Jurkat, Clone E6-1 (cell line): ENCODE measurements around the gene FOXN1.

Source experiments
- DNase-seq: peaks from one replicate; pipeline ENCODE4 v3.0.0-alpha.2; 2011; ENCODE audit warnings: low read depth, low spot score
- H3K4me3 ChIP-seq: 2 replicates; pipeline ENCODE4 v1.5.1; 2011; ENCODE audit warnings: mild to moderate bottlenecking, low read length, control low read depth, moderate library complexity

The FOXN1 gene

DNA sequence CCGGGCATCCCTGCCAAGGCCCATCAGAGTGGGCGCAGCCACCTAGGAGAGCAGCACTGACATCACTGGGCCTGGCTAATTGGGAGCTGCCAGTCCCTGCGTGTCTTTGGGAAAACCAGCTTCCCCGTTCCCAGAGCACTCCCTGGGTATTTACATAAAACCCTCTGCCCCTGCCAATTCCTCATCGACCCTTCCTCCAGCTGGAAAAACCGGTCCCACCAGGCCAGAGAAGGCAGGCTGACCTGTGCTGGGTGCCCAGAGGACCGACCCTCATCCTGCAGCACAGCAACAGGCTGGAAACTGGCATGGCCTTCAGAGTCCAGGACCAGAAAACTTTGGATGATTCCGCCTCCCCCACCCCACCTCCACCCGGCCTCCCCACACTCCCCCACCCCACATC lies 8.2 kb upstream of the FOXN1 start:
- no peak for DNase-seq
- no peak overlapping the region for H3K4me3 ChIP-seq

DNA sequence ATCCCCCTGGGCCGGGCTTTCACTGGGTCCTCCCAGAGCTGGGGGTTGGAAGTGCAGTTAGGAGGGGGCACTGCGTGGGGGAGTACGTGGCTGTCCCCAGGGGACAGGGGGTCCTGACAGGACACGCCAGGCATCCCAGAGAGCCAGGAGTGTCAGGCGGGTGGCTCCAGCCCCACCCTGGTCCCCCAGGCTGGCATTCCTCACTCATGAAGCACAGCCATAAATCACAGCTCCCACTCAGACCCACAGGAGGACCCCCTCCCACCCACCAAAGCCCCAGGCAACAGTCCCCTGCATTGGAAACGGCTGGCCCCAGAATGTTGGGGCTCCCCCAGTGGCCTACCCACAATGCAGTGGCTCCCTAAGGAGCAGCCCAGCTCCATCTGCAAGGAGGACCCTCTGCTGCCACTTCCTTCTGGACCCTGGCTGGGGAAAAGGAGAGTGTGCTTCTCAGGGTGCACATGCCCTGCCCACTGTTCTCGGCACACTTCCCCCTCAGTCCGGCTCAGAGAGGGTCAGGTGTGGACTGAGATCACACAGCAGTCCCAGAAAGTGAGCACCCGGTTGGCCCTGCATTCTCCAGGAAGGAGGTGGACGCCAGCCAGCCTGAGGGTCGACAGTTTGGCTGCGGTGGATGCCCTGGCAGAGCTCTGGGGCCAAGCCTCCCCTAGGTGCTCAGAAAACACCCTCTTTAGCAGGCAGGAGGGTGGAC lies 7.3 kb upstream of the FOXN1 start:
- H3K4me3 ChIP-seq, result no peak overlapping the region
- no peak for DNase-seq

DNA sequence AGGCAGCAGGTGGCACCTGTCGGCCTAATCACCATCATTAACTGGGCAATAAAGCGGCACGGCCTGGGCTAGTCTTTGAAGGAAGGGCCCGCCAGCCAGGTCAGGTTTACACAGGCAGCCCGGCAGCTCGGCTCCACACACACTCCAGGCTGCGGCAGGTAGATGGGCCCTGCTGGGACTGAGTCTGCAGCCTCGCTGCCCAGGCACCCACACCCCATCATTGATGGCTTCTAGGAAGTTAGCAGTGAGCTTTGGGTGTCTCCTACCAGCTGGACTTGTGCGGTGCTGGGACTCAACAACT lies 6.8 kb upstream of the FOXN1 start:
- H3K4me3 ChIP-seq, result no peak overlapping the region
- no peak for DNase-seq

DNA sequence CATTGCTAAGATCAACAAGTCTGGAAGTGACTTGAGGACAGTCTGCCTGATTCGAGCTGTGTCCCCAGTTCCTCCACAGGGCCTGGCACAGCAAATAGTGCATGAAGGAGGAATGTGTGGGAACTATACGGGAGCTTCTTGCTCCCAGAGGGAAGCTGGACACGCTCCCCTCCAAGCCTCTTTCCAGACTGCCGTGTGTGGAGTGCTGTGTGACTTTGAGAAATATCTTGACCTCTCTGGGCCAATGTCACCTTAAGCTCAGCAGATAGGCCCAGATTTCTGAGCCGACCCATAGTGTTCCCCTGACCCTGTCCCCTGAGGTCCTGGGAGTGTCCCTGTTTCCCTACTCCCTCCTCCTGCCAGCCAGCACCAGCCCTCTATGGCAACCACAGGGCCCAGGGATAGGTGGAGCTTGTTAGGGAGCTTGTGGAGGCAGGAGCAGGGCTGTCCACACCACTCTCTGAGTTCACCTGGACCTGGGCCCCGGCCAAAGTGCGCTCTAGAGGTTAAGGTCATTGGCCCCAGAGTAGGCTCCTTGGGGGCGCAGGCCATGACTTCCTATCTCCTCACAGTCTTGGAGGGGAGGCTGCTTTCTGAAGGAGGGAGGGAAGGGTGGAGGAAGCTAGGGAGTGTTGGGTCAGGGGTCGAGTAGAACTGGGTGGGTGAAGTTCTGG lies 6.3 kb upstream of the FOXN1 start:
- DNase-seq, result no peak
- H3K4me3 ChIP-seq, result no peak overlapping the region

DNA sequence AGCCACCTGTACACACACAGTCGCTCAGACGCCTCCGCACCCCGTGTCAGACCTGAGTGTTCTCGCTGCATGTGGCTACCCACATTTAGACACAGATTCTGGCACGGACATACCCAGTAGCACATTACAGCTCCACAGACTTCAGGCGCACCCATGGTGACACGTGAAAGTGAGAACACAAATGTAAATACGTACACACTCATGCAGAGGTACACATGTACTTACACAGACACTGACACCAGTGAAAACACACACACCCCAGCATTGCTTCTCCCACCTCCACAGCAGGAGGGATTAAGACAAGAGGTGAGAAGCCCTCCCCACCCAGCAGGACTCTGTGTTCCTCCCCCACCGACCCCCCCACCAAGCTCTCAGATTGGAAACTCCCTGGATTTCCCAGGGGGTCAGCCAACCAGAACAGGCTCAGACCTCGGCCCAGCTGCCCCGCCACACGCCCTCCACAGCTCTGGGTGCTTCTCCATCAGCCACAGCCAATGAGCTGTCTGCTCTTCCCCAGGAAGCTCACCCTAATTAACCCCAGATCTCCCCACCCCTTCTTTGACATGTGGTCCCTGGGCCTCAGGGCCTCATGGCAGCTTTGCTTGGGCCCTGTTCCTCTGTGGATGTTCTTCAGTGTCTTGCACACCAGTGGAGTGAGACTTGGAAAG lies 5.3 kb upstream of the FOXN1 start:
- H3K4me3 ChIP-seq, result no peak overlapping the region
- DNase-seq, result no peak

DNA sequence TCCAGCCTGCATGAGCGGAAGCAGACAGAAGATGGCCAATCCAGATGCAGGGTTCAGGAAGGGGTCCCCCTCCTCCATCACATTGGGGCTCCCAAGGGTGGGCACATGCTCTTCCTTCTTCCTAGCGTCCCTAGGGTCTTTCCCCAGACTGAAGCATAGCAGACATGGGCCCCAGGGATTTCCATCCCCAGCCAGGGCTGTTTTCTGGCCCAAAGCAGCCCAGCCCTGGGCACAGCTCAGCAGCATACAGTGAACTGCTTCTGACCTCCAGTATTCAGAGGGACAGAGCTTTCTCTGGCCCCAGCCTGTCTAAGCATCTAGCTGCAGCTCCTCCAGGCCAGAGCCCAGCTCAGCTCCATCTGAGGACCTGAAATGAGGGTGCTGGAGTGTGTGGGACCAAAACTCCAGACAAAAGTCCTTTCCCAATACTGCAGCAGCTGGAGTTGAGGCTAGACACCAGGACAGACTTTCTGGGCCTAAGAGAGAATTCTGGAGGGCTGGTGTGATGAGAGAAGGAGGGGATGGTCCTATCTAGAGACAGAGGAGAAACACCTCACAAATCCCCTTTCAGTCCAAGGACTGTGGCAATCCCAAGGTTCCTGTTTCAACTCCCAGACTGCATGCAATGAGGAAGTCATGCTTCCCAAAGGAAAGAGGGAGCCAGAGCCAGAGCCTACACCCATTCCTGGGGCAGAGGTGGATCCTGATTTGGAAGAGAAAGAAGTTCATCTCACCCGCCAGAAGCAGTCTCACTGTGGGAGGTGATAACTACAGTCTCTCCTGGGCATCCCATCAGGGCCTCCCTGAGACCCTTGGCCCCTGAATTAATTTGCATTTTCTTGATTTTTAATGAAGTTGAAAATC lies 4.5 kb upstream of the FOXN1 start:
- DNase-seq, result no peak
- no peak overlapping the region for H3K4me3 ChIP-seq

DNA sequence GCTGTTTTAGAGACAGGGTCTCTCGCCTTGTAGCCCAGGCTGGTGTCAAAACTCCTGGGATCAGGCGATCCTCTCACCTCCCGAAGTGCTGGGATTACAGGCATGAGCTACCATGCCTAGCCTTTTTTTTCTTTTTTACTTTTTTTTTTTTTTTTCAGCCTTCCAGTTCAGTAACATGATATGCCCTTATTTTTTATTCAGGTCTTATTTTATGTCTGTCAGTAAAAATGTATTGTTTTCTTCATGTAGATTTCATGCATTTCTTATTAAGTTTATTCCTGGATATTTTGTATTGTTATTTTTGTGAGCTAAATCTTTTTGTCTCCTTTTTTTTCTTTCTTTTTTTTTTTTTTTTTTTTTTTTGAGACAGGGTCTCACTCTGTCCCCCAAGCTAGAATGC lies 2.7 kb upstream of the FOXN1 start:
- no peak for DNase-seq
- H3K4me3 ChIP-seq, result no peak overlapping the region

DNA sequence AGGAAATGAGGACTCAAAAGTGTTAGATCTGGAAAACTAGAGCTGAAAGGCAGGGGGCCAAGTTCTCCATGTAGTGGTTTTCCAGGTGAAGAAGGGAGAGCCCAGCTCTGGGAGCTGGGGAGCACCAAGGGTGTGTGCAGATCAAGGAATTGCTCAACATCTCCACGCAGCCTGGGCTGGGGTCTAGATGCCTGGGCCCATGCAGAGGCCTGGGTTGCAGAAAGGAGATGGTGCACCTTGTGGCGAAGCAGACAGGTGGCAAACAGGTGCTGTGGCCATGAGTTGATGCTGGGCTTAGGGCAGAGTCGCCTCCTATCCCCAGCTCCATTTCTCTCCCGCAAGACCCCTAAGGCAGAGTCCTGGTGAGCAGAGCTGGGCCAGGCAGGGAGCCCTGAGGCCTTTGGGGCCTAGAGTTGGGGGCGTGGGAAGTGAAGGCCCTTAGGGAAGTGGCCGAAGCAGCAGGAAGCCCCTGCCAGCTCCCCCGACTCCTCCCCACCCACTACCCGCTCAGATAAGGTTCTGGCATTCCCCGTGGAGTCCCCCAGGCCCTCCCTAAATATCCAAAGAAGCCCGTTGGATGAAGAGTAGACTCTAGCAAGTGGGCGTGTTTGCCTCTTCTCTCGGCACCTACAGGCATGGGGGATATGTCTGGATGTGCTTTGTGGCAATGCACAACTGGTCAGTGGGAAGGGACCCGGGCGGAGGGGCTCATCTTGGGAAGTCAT lies 777 bp downstream of the FOXN1 start:
- no peak overlapping the region for H3K4me3 ChIP-seq

DNA sequence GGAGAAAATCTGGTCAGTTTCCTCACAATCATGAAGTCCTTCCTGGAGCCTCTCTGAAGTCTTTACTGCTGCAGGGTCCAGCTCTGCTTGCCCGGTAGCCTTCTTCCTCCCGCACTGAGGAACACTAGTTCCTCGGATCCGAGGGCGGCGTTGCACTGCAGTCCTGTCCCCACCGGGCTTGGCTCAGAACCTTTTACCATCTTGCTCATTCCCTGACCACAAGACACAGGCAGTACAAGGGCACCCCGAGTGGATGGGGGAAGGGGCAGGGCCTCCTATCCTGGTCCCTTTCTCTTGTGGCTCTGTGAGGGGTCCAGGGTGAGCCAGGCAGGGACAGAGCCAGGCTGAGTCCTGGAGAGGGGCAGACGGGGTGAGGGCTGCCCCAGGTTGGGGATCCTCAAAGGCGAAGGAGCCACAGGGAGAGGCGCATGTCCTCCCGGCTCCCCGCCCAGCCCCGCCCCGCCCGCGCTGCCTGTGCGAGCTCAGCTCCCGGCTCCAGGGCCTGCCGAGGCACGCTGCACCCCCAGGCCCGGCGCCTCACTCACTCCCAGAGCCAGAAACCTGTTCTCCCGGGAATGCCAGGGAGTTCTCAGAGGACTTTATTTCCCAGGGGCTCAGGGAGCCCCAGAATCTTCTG lies 1.5 kb downstream of the FOXN1 start:
- no peak overlapping the region for H3K4me3 ChIP-seq
- DNase-seq, result no peak

More for the DNA sequence above, 777 bp downstream of the FOXN1 start:
- no peak for DNase-seq

DNA sequence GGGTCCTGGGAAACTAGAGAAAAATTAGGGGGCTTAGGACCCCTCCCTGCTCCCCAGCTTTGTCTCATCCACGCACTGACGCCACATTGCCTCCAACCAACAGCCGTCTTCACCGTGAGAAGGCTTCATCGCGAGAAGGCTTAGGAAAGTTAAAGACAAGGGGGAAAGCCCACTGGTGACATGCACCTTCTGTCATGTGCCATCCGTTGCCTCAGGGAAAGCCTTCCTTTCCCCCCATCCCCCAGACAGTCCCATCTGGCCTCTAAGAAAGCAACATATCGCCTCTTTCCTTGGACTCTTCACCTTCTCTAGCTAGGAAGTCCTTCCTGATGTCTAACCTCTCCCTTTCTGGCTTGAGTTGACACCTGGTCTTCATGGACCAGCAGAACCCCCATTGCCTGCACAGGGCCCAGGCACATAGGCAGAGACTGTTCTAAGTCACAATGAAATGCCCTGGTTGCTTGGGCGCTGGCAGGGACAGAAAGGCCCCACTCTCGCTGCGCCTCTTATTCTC lies 2.1 kb downstream of the FOXN1 start:
- H3K4me3 ChIP-seq, result no peak overlapping the region
- DNase-seq, result no peak

DNA sequence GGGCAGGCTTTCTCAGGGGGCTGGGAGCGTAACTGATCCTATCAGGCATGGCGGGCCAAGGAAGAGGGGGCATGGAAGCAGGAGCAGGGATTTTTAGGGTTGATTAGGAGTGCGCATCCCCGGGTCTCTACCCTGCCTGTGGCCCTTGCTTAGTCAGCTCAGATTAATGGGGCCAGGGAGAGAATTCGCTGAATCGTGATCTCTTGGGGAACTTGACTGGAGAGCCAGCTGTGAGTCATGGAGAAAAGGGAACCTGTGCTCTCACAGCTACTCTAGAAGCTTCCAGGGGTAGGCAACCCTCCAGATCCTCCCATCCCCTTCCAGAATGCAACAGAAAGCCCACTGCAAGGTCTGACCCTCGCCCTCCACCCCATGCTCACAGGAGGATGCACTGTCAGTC lies 3.6 kb downstream of the FOXN1 start:
- no peak for DNase-seq

DNA sequence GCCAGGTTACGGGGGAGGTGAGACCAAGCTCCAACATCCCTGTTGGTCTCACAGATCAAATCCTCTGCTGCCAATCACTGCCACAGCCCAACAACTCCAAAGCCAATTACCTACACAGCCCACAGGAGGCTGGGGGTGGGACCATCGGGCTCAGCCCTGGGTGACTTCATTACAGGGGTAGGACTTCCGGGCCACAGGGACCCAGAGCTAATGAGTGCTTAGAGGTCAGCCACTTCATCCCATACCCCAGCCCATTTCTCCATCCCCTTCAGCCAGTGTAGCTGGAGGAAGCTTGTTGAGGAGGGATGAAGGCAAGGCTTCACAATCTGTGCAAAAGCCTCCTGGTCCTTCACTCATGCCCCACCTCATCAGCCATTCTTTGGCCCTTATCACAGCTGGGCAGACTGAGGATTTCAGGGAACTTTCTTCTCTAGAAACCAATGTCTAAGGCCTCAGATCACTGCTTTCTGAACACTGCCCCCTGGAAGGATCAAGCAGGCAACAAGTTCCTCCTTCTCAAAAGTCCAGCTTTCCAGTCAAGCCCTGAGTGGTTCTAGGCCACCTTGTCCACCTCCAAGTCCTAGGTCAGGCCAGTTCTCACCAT lies 5.8 kb downstream of the FOXN1 start:
- no peak for DNase-seq
- H3K4me3 ChIP-seq, result no peak overlapping the region

More for the DNA sequence above, 3.6 kb downstream of the FOXN1 start:
- H3K4me3 ChIP-seq, result no peak overlapping the region

DNA sequence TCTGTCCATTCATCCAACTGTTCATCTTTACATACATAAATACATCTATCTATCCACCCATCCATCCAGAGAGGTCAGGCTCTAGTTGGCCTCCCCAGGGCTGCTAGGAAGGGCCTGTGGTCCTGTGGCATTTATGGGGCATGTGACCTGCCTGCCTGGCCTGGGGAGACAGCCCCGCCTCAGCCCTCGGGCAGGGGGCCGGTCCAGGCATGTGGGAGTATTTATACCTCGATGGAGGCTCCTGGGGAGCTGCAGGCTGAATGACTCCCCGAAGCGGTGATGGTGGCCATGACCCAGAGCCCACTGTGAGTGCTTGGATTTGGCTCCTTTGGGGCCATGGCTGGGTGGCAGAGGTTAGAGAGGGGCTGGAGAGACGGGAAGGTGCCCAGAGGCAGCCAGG lies 7.3 kb downstream of the FOXN1 start:
- no peak overlapping the region for H3K4me3 ChIP-seq
- no peak for DNase-seq

DNA sequence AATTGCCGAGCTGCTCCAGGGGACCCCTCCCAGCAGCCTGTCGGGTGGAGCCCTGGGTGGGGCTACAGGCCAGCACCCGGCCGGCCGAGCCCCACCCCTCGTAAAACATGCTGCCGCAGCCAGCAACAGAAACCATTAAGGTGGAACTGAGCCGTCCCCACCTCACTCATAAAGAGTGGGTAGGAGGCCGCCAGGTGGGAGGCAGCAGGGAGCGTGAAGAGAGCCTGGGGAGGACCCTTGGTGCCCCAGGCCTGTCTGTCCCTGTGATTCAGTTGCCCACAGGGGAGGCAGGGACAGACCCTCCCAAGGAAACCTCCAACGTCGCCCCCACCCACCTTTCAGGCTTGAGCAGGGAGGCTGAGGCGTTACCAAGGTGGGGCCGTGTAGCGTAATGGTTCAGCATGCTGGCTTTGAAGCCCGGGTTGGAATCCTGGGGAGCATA lies 8.4 kb downstream of the FOXN1 start:
- no peak overlapping the region for H3K4me3 ChIP-seq
- no peak for DNase-seq

DNA sequence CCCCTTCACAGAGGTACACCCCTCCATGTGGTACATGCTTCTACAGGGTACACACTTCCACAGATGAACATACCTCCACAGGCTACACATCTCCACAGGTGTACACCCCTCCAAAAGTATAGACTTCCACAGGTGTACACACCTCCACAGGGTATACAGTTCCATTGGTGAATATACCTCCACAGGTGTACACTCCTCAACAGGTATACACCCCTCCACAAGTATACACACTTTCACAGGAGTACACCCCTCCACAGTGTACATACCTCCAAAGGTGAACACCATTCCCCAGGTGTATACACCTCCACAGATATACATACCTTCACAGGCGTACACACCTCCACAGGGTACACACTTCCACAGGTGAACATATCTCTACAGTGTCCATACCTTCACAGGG lies 9.4 kb downstream of the FOXN1 start:
- H3K4me3 ChIP-seq, result no peak overlapping the region
- no peak for DNase-seq

DNA sequence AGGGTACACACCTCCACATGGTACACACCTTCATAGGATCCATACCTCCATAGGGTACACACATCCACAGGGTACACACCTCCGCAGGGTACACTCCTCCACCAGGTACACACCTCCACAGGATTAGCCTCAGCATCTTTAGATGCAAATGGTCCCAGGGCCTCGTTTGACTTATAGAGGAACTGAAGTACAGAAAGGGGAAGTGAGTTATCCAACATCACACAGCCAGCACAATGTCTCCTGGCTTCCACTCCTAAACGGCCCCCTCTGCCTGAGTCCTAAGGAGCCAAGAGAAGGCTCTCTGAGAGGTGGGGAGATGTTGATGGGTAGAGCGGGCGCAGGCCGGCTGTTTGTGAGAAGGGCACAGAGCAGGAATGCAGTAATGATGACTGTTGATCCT lies 12.0 kb downstream of the FOXN1 start:
- no peak for DNase-seq

DNA sequence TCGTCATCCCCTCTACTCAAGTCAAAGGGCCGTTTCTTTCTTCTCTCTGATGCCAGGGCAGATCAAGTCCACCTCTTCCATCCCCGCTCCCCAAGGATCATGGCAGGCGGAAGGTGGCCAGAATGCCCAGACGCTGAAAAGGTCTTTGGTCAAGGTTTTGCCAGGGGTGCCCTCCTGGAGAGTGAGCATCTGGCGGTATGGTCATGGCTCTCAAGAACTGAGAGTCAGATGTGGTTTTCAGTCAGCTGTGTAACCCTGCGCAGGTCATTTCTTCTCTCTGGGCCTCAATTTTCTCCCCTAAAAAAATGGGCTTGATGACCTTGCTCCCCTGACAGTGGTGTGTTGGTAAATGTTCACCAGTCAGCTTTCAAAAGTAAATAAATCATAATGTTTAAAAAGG lies 12.4 kb downstream of the FOXN1 start:
- H3K4me3 ChIP-seq, result no peak overlapping the region
- no peak for DNase-seq

More for the DNA sequence above, 12.0 kb downstream of the FOXN1 start:
- H3K4me3 ChIP-seq, result no peak overlapping the region

DNA sequence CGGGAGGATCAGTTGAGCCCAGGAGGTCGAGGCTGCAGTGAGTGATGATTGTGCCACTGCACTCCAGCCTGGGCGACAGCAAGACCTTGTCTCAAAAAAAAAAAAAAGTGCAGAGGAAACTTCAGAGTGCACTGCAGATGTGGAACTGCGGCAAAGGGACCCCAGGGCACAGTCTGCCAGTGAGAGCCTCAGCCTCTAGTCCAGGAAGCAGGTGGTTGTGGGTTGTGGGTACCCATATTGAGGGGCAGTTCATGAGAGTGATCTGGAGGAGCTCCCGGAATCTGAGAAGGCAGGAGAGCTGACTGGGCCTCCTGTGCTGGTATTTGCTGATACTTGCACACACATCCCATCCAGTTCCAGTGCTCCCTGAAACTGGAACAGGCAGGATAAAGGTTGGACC lies 13.1 kb downstream of the FOXN1 start:
- H3K4me3 ChIP-seq, result no peak overlapping the region

More for the DNA sequence above, 13.1 kb downstream of the FOXN1 start:
- DNase-seq, result peak; percentile 92
